Measurements from ENCODE around the gene CENPX. TPM values are rescaled to one million over a fixed set of nuclear protein-coding genes. Genes with fewer than 3 reads are reported as not detected.

CENPX gene
- polyA plus RNA-seq, 1 donor (not counting 4 experiments of a cell fraction or from before 2014, with no cell fraction given): 48.2 TPM

DNA sequence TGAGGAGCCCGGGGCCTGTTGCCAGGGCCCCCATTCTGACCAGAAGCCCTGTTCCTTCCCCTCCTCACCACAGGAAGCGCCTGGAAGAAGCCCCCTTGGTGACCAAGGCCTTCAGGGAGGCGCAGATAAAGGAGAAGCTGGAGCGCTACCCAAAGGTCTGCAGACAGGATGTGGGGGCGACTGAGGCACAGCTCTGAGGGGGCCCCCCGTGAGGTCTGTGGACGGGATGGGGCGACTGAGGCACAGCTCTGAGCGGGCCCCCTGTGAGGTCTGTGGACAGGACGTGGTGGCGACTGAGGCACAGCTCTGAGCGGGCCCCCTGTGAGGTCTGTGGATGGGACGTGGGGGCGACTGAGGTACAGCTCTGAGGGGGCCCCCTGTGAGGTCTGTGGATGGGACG lies 13.3 kb downstream of the CENPX start:
- H2AFZ ChIP-seq (ENCODE audit: control insufficient read depth, low read length): no peak overlapping the region
- H3K27ac ChIP-seq (ENCODE audit: control insufficient read depth, insufficient read depth, low read length): no peak overlapping the region
- no peak overlapping the region for H3K9ac ChIP-seq (ENCODE audit: control insufficient read depth, extremely low read depth, insufficient read depth, low read length)
- no peaks in the 10 kb centered on the region for H3K36me3 ChIP-seq (ENCODE audit: control insufficient read depth in 2 of 2, extremely low read depth in 1 of 2, insufficient read depth in 2 of 2, low read length in 2 of 2)
- H3K4me1 ChIP-seq (ENCODE audit: control insufficient read depth, extremely low read depth, insufficient read depth, low read length): peaks cover 32% of the 10 kb centered on the region
- no peaks in the 10 kb centered on the region for H3K9me1 ChIP-seq (ENCODE audit: control insufficient read depth, extremely low read depth, insufficient read depth, low read length)
- no peaks in the 10 kb centered on the region for H3K27me3 ChIP-seq (ENCODE audit: control insufficient read depth, extremely low read depth, insufficient read depth, low read length)
- dilution Hi-C loops (cut with MboI; ENCODE audit: extremely low pct_ligation_motif_present, low sequenced_read_pairs): no loop called here
- H3K4me2 ChIP-seq (ENCODE audit: control insufficient read depth, extremely low read depth, insufficient read depth, low read depth, low read length): no peak overlapping the region
- FAIRE-seq: no peak
- no peak for DNase-seq (ENCODE audit: low read depth, low spot score)
- H3K9me3 ChIP-seq (ENCODE audit: control insufficient read depth, low read depth, low read length): no peaks in the 10 kb centered on the region
- H3K4me3 ChIP-seq (ENCODE audit: control insufficient read depth in 2 of 3, extremely low read depth in 1 of 3, insufficient read depth in 2 of 3, low read depth in 1 of 3, low read length in 3 of 3): no peak overlapping the region
- no peak for TF ChIP-seq EZH2 (IDR thresholded peaks at IDR 0.05; ENCODE audit: low read length)
- TF ChIP-seq, protein P1, sequence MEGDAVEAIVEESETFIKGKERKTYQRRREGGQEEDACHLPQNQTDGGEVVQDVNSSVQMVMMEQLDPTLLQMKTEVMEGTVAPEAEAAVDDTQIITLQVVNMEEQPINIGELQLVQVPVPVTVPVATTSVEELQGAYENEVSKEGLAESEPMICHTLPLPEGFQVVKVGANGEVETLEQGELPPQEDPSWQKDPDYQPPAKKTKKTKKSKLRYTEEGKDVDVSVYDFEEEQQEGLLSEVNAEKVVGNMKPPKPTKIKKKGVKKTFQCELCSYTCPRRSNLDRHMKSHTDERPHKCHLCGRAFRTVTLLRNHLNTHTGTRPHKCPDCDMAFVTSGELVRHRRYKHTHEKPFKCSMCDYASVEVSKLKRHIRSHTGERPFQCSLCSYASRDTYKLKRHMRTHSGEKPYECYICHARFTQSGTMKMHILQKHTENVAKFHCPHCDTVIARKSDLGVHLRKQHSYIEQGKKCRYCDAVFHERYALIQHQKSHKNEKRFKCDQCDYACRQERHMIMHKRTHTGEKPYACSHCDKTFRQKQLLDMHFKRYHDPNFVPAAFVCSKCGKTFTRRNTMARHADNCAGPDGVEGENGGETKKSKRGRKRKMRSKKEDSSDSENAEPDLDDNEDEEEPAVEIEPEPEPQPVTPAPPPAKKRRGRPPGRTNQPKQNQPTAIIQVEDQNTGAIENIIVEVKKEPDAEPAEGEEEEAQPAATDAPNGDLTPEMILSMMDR (optimal IDR thresholded peaks at IDR 0.05 in 1 of 3, IDR thresholded peaks at IDR 0.05 in 1 of 3, conservative IDR thresholded peaks at IDR 0.05 in 1 of 3; ENCODE audit: extremely low read depth in 1 of 3, insufficient read depth in 2 of 3, low read length in 3 of 3): no peak
- H3K79me2 ChIP-seq (ENCODE audit: control insufficient read depth, insufficient read depth, low read length): no peaks in the 10 kb centered on the region
- no peaks in the 10 kb centered on the region for H4K20me1 ChIP-seq (ENCODE audit: control insufficient read depth, extremely low read depth, insufficient read depth, low read length)

DNA sequence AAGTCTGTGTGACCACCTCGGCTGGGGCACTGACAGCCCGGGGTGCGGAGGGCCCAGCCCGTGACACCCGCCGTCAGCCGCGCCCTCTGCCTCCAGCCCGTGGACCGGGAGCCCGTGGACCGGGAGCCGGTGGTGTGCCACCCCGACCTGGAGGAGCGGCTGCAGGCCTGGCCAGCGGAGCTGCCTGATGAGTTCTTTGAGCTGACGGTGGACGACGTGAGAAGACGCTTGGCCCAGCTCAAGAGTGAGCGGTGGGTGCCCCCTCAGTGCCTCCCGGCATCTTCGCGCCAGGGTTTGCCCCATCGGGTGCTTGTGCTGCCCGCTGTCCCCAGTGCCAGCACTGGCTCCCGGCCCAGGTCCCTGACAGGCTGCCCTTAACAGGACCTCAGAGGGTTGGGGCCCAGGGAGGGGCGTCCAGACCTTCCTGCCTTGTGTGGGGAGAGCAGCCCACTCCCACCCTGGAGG lies 13.7 kb downstream of the CENPX start:
- Histone ChIP-seq H3K4me1 (ENCODE audit: control insufficient read depth, extremely low read depth, insufficient read depth, low read length) (peaks cover 33% of the 10 kb centered on the region), H3K4me3 (ENCODE audit: control insufficient read depth in 2 of 3, extremely low read depth in 1 of 3, insufficient read depth in 2 of 3, low read depth in 1 of 3, low read length in 3 of 3) (no peak overlapping the region), H3K36me3 (ENCODE audit: control insufficient read depth in 2 of 2, extremely low read depth in 1 of 2, insufficient read depth in 2 of 2, low read length in 2 of 2) (no peaks in the 10 kb centered on the region), H3K27ac (ENCODE audit: control insufficient read depth, insufficient read depth, low read length) (no peak overlapping the region), H3K4me2 (ENCODE audit: control insufficient read depth, extremely low read depth, insufficient read depth, low read depth, low read length) (no peak overlapping the region), H3K9me1 (ENCODE audit: control insufficient read depth, extremely low read depth, insufficient read depth, low read length) (no peaks in the 10 kb centered on the region), H2AFZ (ENCODE audit: control insufficient read depth, low read length) (no peak overlapping the region), H4K20me1 (ENCODE audit: control insufficient read depth, extremely low read depth, insufficient read depth, low read length) (no peaks in the 10 kb centered on the region), H3K27me3 (ENCODE audit: control insufficient read depth, extremely low read depth, insufficient read depth, low read length) (no peaks in the 10 kb centered on the region), H3K9ac (ENCODE audit: control insufficient read depth, extremely low read depth, insufficient read depth, low read length) (no peak overlapping the region), H3K79me2 (ENCODE audit: control insufficient read depth, insufficient read depth, low read length) (no peaks in the 10 kb centered on the region), H3K9me3 (ENCODE audit: control insufficient read depth, low read depth, low read length) (no peaks in the 10 kb centered on the region)
- no peak for FAIRE-seq
- no peak for DNase-seq (ENCODE audit: low read depth, low spot score)
- no peak for TF ChIP-seq EZH2 (IDR thresholded peaks at IDR 0.05; ENCODE audit: low read length)
- TF ChIP-seq, protein P1 (optimal IDR thresholded peaks at IDR 0.05 in 1 of 3, IDR thresholded peaks at IDR 0.05 in 1 of 3, conservative IDR thresholded peaks at IDR 0.05 in 1 of 3; ENCODE audit: extremely low read depth in 1 of 3, insufficient read depth in 2 of 3, low read length in 3 of 3): no peak
- dilution Hi-C loops (cut with MboI; ENCODE audit: extremely low pct_ligation_motif_present, low sequenced_read_pairs): no loop called here
